B cell (primary cell): ENCODE results near the gene ZFR.

Experiments used
- CTCF ChIP-seq: fragments of 200-600 bp; IDR thresholded peaks from one replicate; pipeline ENCODE4 v1.8.0; 2022; ENCODE audit warnings: antibody characterized with exemption, mild to moderate bottlenecking
- EZH2 ChIP-seq: IDR thresholded peaks from 2 replicates; pipeline ENCODE4 v1.6.1; 2012; ENCODE audit warnings: borderline replicate concordance, low read depth, mild to moderate bottlenecking, moderate library complexity, low read length; ENCODE audit not compliant: insufficient read depth, poor library complexity, severe bottlenecking

- TF ChIP-seq EZH2 (no peak), CTCF (no peak)
Measured at GRCh38 chr5:32355686-32356085, 88.9 kb downstream of the ZFR start.
